NCI-H524 (cell line): ENCODE measurements around the gene SRGAP2C.
"Not testable (repeated sequence)": the region's sequence is repeated elsewhere in the genome, so short reads cannot be mapped to it uniquely, and the experiment has no call there.

Experiments used
- DNase-seq, 2 experiments: peaks; one replicate each; lab custom pipeline; 2025; lab: John Stamatoyannopoulos, UW

The SRGAP2C gene

DNA sequence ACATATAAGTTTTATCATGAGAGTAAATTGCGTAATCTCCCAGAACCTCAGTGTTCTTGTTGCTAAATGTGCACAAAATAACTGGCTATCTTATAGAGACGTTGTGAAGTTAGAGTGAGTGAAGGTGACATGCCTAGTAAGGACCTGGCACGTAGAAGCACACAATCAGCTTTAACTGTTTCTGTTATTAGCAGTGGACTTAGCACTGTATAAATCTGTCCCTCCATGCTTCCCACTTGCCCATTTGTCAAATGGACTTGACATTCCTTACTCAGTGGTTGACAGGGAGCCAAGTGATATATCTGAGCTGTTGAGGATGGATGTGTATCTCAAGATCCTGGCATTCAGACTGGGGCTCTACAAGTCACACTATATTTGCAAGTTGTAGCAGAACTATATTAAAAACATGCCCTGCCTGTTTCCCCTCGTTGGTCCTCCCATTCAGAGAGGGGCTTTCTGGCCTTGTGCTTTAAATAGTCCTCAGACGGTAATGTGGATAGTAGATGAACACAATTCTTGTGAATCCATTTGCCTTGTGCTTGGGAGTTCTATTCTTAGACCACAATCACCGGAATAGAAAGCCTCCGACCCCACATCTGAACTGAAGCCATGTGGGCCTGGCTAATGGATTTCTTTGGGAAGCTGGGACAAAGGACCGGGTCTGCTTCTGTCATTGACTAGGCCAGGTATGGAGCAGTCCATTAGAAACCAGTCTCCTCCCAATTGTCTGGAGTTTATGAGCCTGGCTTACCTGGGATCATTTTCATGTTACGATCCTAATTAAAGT is 43.0 kb downstream of the SRGAP2C start:
- DNase-seq = not testable (repeated sequence)

DNA sequence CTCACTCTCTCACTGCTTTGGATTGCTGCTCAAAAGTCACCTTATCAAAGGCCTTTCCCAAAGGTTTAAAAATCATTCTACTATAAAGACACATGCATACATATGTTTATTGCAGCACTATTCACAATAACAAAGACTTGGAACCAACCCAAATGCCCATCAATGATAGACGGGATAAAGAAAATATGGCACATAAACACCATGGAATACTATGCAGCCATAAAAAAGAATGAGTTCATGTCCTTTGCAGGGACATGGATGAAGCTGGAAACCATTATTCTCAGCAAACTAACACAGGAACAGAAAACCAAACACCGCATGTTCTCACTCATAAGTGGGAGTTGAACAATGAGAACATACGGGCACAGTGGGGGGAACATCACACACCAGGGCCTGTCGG is 45.9 kb downstream of the SRGAP2C start:
- DNase-seq = not testable (repeated sequence)

DNA sequence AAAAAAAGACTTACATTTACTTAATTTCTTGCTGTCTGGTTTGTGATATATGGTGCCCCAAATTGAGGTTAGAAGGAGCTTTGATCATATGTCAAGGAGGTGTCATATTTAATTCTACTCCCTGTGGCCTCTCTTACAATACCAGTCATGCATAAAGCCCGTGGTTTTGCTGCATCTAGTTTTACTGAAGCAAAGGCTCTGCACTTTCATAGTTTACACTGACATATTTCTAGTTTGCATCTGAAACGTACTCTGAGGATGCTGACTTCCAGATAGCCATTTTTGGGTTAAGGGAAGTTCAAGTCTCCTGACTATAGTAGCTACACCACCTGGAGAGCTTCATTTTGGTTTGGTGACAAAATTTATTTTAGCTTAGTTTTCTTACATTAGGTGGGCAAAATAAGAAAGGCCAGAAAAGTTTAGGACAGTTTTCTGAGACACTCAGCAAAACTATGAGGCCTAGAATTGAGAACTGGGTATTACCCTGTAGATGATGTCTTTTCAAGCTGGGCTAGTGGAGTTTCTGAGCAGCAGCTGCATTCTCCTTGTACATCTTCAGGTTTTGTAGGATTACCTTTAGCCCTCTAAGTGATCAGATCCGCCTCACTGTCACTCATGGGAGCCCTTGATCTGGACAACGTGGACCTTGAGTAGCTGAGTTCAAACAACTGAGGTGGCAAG is 47.8 kb downstream of the SRGAP2C start:
- not testable (repeated sequence) for DNase-seq

DNA sequence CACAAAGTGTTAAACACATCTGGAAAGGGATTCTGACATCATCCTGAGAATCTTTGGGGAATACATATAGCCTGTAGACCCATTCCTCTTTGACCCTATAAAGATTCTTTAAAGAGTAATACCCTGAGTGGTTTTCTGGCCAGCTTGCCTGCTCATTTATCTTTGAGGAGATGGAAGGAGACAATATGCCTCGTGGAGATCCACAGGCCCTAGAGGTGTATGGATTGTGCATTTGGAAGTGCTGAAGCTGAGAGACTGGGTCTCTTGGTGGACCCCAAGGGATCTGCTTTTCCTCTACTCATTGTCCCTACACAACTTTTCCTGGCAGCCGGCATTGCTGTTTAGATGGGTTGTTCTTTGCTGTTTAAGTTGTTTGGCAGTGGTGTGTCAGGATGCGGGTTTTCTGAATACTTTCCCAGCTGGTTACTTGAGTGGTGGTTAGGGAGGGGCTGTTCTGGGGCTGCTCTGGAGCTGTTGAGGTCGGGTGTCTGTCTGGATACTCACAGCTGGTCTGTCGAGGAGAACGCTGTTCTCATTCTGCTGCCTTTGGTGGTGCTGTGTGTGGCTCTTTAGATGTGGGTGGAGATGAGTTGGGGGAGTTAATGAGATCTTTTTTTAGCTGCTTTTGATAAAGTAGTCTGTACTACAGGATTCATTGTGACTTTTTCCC is 49.5 kb downstream of the SRGAP2C start:
- DNase-seq = not testable (repeated sequence)

DNA sequence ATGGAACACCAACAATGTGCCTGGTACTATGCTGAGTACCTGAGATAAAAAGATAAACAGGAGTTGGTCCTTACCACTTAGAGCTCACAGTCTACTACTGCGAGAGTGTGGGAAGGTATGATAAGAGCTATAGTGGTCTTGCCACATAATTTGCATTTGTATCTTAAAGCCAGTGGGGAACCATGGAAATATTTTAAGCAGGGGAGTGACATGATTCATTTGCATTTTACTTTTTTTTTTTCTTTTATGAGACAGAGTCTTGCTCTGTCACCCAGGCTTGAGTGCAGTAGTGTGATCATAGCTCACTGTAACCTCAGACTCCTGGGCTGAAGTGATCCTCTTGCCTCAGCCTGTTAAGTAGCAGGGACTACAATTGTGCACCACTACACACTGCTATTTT is 53.6 kb downstream of the SRGAP2C start:
- not testable (repeated sequence) for DNase-seq

DNA sequence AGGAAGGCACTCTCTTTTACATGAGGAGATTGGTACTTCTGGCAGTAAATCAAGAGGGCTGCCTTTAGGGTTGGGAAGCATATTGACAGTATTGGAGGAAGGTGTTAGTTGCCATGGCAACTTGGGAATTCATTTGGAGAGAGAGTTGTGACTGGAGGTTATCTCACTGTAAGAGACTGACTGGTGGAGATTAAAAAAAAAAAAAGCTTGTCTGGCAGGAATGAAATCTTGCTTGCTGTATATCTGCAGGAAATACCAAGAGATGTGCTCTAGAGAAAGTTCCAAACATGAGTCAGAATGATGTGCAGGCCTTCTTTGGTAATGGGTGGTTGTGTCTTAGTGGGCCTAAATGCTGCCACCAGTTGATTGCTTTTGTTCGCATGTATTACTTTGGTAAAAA is 59.1 kb downstream of the SRGAP2C start:
- not testable (repeated sequence) for DNase-seq

DNA sequence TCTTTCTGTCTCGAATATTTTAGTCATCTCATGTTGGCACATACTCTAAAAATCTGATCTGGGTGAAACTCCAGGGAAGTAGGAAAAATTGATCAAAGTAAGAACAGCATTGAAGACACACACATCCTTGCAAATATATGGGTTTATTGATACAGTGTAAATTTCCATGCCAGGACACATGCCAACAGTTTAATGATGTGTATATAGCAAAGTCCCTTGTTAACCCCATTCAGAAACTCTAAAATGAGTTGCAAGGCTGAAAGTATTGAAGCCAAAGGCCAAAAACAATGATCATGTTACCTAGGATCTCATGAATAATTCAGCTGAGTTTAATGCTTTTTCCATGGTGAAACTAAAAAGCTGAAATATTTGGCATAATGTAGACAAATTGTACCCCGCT is 61.6 kb downstream of the SRGAP2C start:
- DNase-seq = not testable (repeated sequence)

DNA sequence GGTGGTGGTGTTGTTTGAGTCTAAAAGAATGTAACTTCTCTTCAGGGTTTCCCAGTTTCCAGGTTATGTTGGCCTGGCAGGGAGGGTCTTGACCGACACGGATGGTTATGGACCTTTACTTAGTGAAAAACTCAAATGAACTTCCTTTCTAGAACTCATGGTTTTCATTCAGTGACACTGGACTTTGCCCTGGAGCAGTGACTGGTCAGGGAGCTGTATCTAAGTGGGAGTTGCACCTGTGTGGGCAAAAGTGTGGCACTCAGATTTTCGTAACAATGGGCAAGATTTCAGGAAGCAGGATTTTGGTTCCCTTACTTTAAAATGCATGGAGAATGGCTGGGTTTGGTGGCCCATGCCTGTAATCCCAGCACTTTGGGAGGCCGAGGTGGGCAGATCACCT is 67.9 kb downstream of the SRGAP2C start:
- DNase-seq = not testable (repeated sequence)

DNA sequence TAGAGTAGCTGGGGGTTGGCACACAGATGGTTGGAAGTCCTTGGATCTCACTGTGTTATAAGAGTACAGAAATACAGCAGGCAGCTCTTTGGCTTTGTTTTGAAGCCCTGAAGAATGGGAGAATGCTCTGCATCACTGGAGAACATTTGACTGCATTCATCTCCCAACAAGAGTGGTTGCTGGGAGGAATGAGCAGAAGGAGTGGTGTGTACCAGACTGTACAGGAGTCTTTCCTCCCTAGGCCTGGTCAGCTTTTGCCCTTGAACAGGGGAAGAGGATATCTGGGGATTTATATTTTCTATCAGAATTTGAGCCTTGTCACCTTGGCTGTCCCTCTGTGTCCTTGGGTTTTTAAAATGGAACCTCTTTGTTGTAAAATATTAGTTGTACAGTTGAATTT is 69.8 kb downstream of the SRGAP2C start:
- not testable (repeated sequence) for DNase-seq

DNA sequence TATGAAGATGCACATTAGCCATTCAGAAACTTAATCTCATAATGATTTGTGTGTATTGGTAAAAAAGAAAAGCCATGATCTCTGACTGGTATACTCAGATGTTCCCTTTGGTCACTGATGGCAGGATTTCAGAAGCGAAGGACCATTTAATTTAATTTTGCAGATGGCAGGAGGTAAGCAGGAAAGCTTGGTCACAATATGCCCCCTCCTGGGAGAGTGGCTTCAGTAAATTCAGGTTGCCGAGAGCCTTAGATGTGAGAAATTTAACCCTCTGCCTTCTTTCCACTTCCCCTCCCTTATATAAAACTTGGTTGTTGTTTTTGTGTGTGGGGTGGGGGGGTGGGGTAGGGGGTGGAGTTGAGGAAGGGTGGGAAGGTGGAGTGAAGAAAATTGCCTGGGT is 72.9 kb downstream of the SRGAP2C start:
- not testable (repeated sequence) for DNase-seq

DNA sequence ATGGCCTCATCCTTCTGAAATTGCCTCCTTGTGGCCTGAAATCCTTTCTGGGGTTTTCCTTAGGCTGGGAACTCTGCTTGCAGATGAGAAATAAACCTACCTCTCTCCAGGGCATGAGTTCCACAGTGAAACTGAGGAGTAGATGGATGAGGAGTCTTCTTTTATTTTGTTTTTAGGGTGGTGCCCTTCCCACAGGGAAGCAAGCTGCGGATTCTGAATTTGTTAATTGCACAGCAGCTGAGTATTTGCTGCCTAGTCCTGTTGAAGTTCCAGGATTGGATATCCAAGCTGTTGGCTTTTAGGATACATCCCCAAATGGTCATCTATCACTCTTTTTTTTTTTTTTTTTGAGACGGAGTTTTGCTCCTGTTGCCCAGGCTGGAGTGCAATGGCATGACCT is 73.4 kb downstream of the SRGAP2C start:
- DNase-seq = not testable (repeated sequence)

DNA sequence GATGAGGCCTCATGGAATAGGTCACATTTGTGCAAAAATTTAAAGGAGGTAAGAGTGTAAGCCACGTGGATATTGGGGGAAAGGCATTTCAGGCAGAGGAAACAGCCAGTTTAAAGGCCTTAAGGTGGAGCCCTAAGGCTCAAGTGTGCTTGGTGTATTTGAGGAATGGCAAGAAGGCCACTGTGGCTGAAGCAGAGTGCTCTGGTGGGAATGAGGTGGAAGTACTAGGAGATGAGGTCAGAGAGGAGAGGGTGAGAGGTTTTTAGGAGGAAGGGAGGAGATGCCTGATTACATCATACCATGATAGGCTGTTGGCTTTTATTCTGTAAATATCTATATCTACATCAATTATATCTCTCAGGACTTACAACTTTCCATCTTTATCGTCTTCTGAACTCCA is 75.4 kb downstream of the SRGAP2C start:
- DNase-seq = not testable (repeated sequence)

DNA sequence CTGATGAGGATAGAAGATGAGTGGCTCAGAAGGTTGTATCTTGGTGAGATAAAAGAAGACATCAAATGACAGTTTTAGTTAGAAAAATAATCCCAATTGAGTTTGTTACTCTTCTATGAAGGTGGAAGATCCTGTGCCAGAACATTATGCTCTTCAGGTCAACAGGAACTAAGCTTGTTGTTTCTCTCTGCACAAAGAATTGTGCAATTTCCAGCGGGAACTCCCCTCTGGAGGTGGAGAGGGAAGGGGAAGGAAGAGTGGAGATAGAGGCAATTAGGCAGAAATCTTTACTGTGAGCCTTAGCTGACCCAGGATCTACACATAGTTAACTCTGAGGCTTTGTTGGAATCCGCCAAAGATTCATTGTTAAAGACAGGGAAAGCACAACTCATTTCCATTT is 77.4 kb downstream of the SRGAP2C start:
- DNase-seq = not testable (repeated sequence)

DNA sequence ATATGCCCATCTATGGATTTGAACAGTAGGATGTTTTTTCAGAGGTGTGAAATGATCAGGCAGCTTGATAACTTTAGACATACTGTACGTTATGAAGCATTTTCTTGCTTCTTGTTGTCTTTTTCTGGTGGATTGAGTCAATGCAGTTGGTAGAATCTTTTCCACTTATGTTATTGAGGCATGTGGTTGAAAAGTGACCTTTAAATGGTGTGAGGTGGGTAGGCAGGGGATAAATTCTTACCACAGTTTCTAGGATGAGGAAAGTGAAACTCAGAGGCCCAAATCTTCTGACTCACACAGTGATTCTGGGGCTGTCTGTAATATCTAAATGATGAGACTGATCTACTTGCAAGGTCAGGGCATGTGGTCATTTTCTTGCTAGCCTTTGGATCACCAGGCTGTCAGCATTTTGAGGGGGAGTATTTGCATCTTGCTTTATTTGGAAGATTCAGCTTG is 79.0 kb downstream of the SRGAP2C start:
- not testable (repeated sequence) for DNase-seq

DNA sequence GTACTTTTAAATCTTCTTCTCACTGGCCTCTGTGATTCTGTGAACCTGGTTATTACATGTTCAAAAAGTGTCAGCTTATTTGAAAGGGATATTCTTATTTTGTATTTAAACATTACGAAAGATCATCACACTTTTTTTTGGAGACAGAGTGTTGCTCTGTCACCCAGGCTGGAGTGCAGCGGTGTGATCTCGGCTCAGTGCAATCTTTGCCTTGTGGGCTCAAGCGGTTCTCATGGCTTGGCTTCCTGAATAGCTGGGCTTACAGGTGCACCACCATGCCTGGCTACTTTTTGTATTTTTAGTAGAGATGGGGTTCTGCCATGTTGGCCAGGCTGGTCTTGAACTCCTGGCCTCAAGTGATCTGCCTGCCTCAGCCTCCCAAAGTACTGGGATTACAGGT is 82.3 kb downstream of the SRGAP2C start:
- DNase-seq = not testable (repeated sequence)

DNA sequence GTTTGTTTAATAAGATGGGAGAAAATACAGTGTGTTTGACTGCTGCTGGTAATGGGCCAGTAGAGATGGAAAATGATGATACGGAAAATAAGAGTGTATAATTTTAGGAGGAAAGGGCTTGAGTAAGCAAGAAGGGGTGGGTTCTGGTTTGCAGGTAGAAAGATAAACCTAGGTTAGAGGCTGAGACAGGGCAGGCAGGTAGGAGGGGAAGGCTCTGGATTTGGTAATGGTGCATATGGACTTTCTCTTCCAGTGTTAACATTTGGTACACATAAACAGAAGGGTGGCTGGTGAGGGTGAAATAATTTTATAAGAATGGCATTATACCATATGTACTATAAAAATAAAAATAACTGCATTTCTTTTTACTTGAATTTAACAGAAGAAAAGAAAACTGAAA is 84.5 kb downstream of the SRGAP2C start:
- not testable (repeated sequence) for DNase-seq

DNA sequence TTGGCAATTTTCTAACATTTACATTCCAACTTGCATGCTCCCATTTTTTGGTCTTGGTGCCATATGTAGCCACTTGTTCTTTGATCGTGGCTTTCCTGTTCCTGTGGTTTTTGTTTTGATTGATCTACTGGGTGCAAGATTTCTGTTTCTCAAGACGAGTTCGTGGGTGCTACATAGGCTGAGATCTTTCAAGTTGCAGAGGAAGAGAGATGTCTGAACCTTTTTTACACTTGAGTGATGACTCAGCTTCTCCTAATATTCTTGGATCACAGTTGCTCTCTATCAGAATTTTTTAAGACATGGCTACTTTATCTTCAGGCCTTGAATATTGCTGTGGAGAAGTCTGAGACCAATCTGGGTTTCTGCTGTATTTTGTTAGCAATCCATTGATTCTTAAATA is 85.2 kb downstream of the SRGAP2C start:
- not testable (repeated sequence) for DNase-seq

DNA sequence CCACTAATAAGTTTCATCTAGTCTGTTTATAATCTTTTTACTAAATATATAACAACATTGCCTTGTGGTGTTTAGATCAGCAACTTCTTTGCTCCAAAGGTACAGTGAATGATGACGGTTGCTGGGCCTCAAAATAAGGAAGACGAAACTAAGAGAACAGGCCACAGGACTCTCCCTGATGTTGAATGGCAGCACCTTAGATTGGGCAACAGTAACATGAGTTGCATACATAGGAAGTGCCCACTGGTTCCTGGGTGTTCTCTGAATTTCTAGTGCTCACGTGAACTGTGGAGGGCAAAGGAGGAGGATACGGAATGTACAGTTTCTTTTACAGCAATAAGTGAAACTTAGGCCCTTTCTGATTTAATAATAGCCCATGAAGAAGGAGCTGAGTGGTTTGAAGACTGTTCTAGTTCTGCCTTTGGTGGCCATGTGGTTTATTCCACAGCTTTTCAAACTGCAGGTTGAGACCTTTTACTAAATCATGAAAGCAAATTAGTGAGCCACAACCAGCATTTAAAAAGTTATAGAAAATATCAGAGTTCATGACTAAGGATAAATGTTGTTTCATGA is 86.5 kb downstream of the SRGAP2C start:
- DNase-seq = not testable (repeated sequence)

DNA sequence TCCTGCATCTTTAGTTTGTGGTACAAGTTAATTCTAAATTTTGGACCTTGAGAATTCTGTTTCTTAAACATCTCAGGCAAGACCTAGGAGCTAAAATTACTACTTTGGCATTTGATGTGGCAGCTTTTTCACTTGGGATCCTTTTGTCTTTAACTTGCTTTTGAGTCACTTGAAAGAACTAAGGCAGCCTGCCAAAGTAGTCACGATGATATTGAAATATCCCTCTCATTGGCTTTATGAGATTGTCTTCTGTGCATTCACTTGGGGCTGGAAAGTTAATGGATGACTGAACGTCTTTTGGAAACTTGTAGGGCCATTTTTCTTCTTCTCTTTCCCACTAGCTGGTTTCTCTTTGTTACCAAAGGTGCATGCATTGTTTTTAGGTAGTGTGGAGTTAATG is 90.7 kb downstream of the SRGAP2C start:
- DNase-seq = not testable (repeated sequence)

DNA sequence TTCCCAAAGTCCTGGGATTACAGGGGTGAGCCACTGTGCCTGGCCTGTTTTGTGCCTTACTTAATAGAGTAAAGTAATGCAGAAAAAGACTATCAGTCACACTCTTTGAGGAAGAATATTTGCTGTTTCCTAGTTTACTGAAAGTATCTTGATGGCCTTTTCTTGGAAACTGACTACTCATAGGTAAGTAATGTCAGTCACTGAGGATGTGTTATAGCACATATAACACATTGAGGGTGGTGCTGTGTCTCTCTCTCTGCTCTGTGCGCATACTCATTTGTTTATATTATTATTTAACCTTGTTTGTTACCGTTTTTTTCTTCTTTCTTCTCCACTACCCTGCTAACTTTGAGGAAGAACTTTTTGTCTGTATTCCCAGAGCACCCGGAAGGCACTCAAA is 93.4 kb downstream of the SRGAP2C start:
- not testable (repeated sequence) for DNase-seq

DNA sequence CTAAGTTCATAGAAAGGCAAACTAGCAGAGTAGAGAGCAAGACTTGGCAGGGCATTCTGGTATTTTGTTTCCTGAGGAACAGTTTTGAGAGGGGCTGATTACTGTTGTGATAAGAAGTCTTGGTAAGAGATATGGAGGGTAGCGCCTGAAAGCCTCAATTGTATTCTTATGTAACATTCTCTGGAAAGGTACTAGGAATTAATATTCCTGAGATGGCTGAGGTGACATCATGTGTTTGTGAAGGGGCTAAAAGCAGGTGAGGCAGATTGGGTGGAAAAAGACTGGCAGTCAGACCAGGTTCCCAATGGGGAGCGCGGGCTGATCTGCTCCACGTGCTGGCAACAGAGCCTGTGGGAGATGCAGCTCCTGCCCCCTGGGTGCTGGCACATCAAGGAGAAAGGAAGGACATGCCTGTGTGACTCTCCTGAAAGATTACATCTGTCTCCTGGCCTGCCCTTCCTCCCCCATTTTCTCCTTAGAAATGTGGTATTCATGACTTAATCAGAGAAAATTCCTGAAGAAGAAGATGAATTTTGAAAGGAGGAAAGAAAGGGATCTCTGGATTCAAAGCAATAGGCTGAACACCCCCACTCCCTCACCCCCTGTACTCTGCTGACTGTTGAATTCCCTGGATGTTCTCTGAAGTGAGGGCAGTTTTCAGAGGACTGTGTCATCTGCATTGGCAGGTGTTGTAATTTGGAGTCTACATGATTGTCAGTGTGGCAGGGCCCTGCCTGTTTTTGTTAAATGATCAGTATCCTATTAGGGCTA is 94.2 kb downstream of the SRGAP2C start:
- DNase-seq = not testable (repeated sequence)

DNA sequence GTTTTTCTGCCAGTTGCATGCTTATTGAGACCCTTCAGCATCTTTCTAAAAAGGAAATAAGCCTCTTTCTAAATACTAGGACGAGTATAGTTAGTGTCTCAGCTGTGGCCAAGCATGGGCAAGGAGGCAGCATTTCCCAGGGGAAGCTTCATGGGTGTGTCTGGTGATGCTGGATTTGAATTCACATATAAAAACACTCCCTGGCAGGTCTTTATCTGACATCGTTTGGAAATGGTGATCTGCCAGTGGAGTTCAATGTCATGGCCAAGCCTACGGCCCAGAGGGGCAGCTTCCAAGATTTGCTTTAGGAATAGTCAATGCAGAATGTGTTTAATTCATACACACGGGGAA is 94.7 kb downstream of the SRGAP2C start:
- DNase-seq = not testable (repeated sequence)
